ENCODE data around the gene MAGEA3.
"Not testable (repeated sequence)": the region's sequence is repeated elsewhere in the genome, so short reads cannot be mapped to it uniquely, and the experiment has no call there.

Gene MAGEA3, protein sequence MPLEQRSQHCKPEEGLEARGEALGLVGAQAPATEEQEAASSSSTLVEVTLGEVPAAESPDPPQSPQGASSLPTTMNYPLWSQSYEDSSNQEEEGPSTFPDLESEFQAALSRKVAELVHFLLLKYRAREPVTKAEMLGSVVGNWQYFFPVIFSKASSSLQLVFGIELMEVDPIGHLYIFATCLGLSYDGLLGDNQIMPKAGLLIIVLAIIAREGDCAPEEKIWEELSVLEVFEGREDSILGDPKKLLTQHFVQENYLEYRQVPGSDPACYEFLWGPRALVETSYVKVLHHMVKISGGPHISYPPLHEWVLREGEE

DNA sequence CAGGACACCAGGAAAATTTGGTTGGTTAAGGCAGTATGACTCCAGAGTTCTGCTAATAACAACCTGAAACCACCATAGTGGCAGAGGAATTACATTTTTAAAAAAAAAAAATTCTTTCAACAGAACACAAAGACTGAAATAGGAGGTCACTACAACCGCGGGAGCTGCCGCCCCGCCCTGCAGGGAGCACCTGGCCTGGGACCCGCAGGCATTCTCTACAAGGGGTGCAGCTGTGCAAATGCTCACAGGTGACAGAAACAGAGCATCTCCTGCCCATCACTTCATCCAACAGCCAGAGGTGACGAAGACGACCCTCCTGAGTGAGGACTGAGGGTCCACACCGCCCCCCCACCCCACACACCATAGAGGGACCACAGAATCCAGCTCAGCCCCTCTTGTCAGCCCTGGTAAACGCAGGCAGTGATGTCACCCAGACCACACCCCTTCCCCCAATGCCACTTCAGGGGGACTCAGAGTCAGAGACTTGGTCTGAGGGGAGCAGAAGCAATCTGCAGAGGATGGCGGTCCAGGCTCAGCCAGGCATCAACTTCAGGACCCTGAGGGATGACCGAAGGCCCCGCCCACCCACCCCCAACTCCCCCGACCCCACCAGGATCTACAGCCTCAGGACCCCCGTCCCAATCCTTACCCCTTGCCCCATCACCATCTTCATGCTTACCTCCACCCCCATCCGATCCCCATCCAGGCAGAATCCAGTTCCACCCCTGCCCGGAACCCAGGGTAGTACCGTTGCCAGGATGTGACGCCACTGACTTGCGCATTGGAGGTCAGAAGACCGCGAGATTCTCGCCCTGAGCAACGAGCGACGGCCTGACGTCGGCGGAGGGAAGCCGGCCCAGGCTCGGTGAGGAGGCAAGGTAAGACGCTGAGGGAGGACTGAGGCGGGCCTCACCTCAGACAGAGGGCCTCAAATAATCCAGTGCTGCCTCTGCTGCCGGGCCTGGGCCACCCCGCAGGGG, at the start of gene MAGEA3:
Gene MAGEA3, plus strand, starts transcription at position 843 of the 980 bp plus-strand sequence. CDS start 2,039 bp downstream, outside the sequence.
- not testable (repeated sequence) for DNase-seq (ENCODE audit: low read depth); H3K9ac ChIP-seq (ENCODE audit: low read length); H3K36me3 ChIP-seq (ENCODE audit: control insufficient read depth, insufficient read depth, low read length, severe bottlenecking); H3K9me3 ChIP-seq (ENCODE audit: control insufficient read depth, low read length); H3K27me3 ChIP-seq (replicated peaks; ENCODE audit: control insufficient read depth, insufficient read depth, low read length); H3K4me1 ChIP-seq (ENCODE audit: control insufficient read depth, insufficient read depth, low read length); H3K4me3 ChIP-seq (ENCODE audit: low read length)

DNA sequence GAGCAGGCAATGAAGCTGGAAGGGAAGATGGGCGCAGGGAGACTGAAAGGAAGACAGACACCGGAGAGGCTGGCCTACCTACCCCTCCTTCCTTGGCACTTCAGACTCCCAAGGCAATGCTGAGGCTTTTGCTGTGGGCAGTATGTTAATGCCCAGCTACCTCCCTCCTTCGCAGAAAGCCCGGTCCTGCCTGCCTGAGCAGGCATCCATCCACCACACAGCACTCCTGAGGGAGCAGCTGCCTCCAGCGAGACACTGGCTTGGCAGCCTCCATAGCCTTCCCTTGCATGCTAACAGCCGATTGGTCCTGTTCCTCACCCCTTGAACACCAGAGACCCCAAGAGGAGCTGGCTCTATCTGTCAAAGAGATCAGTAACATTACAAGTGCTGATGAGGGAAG, 46.5 kb upstream of the MAGEA3 start:
- no peak for DNase-seq (ENCODE audit: low read depth)
- no peak overlapping the region for H3K9ac ChIP-seq (ENCODE audit: low read length)
- H3K4me3 ChIP-seq (ENCODE audit: low read length): no peak overlapping the region
- peaks cover 4% of the 10 kb centered on the region for H3K9me3 ChIP-seq (ENCODE audit: control insufficient read depth, low read length)
- H3K4me1 ChIP-seq (ENCODE audit: control insufficient read depth, insufficient read depth, low read length): no peaks in the 10 kb centered on the region
- no peaks in the 10 kb centered on the region for H3K36me3 ChIP-seq (ENCODE audit: control insufficient read depth, insufficient read depth, low read length, severe bottlenecking)
- peaks cover 42% of the 10 kb centered on the region for H3K27me3 ChIP-seq (replicated peaks; ENCODE audit: control insufficient read depth, insufficient read depth, low read length)

DNA sequence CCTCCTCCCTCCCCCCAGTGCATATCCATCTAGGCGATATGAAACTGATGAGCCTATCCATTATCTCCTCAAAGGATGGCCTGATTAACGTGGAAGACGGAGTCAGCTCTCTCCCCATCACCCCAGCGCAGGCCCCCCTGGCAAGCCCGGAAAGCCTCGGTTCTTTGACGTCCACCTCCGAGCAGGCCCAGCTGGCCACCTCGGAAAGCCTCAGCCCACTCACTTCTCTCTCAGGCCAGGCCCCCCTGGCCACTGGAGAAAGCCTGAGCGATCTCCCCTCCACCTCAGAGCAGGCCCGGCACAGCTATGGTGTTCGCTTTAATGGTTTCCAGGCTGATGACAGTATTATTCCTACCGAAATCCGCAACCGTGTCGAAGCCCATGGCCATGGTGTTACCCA, 46.1 kb upstream of the MAGEA3 start:
- Histone ChIP-seq H3K36me3 (ENCODE audit: control insufficient read depth, insufficient read depth, low read length, severe bottlenecking) (no peaks in the 10 kb centered on the region), H3K9ac (ENCODE audit: low read length) (no peak overlapping the region), H3K27me3 (replicated peaks; ENCODE audit: control insufficient read depth, insufficient read depth, low read length) (peaks cover 38% of the 10 kb centered on the region), H3K4me1 (ENCODE audit: control insufficient read depth, insufficient read depth, low read length) (no peaks in the 10 kb centered on the region), H3K4me3 (ENCODE audit: low read length) (no peak overlapping the region), H3K9me3 (ENCODE audit: control insufficient read depth, low read length) (peaks cover 4% of the 10 kb centered on the region)
- no peak for DNase-seq (ENCODE audit: low read depth)

DNA sequence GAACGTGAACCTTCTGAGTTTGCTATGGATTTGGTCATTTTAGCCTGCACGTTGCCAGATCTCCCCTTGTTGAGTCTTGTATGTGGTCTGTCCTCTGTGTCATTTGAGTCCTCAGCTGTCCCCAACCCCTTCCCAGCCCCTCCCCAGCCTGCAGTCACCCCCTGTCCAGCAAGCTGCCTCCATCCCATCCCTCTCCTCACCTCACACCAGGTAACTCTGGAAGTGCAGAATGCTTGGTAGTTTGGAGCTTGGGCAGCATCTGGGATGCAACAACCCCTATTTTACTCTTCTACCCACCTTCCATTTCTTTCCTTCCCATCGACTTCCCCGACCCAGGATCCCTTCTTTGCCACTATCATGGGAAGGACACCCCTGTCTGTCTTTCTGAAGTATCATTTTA, 42.5 kb upstream of the MAGEA3 start:
- no peaks in the 10 kb centered on the region for H3K4me1 ChIP-seq (ENCODE audit: control insufficient read depth, insufficient read depth, low read length)
- no peak overlapping the region for H3K4me3 ChIP-seq (ENCODE audit: low read length)
- no peak for DNase-seq (ENCODE audit: low read depth)
- no peaks in the 10 kb centered on the region for H3K36me3 ChIP-seq (ENCODE audit: control insufficient read depth, insufficient read depth, low read length, severe bottlenecking)
- peaks cover 4% of the 10 kb centered on the region for H3K9me3 ChIP-seq (ENCODE audit: control insufficient read depth, low read length)
- no peak overlapping the region for H3K9ac ChIP-seq (ENCODE audit: low read length)
- H3K27me3 ChIP-seq (replicated peaks; ENCODE audit: control insufficient read depth, insufficient read depth, low read length): peaks cover 40% of the 10 kb centered on the region

DNA sequence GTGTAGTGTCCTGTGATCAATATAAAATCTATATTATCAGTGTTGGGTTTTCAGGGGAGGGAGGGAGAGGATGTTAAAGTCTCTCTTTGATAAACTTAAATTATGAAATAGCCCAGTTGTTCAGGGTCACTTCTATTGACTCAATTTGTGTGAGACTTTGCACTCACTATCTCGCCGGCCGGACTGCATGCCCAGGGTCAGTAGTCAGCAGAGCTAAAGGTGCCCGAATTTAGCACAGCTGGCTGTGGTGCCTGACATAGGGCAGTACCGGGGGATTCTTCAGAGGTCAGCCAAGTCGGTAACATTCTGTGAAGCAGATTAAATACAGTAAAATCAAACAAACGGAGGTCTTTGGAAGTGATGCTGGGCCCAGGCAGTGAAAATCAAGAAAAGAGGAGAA, 41.7 kb upstream of the MAGEA3 start:
- no peak for DNase-seq (ENCODE audit: low read depth)
- Histone ChIP-seq H3K4me3 (ENCODE audit: low read length) (no peak overlapping the region), H3K36me3 (ENCODE audit: control insufficient read depth, insufficient read depth, low read length, severe bottlenecking) (no peaks in the 10 kb centered on the region), H3K9me3 (ENCODE audit: control insufficient read depth, low read length) (peaks cover 4% of the 10 kb centered on the region), H3K27me3 (replicated peaks; ENCODE audit: control insufficient read depth, insufficient read depth, low read length) (peaks cover 40% of the 10 kb centered on the region), H3K9ac (ENCODE audit: low read length) (no peak overlapping the region), H3K4me1 (ENCODE audit: control insufficient read depth, insufficient read depth, low read length) (no peaks in the 10 kb centered on the region)

DNA sequence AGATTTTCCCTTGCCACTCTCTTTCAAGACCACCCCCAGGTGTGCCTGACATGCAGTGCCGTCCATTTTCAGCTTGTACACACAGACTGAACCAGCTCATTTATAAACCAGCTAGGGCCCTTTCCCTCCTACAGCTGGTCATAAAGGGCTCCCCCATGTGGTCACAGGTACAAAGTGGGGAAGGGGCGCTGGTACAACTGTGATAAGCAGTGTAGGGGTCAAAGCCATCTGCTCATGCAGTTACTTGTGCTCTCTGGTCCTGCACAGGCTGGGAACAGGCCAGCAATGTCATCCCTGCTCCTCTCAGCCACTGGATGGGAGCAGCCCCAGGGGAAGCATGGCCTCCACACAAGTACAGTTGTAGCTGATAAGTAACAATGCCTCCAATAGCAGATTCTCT, 40.3 kb upstream of the MAGEA3 start:
- Histone ChIP-seq H3K9ac (ENCODE audit: low read length) (no peak overlapping the region), H3K4me1 (ENCODE audit: control insufficient read depth, insufficient read depth, low read length) (no peaks in the 10 kb centered on the region), H3K4me3 (ENCODE audit: low read length) (no peak overlapping the region), H3K9me3 (ENCODE audit: control insufficient read depth, low read length) (peaks cover 13% of the 10 kb centered on the region), H3K36me3 (ENCODE audit: control insufficient read depth, insufficient read depth, low read length, severe bottlenecking) (no peaks in the 10 kb centered on the region), H3K27me3 (replicated peaks; ENCODE audit: control insufficient read depth, insufficient read depth, low read length) (peaks cover 40% of the 10 kb centered on the region)
- DNase-seq (ENCODE audit: low read depth): no peak

DNA sequence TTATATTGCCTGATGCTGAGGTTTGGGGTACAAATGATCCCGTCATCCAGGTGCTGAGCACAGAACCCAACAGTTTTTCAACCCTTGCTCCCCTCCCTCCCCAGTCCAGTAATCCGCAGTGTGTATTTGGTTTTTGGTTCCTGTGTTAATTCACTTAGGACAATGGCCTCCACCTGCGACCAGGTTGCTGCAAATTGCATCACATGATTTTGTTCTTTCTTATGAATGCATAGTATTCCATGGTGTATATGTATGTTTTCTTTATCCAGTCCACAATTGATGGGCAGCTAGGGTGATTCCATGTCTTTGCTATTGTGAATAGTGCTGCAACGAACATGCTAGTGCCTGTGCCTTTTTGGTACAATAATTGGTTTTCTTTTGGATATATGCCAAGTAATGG, 35.5 kb upstream of the MAGEA3 start:
- Histone ChIP-seq H3K27me3 (replicated peaks; ENCODE audit: control insufficient read depth, insufficient read depth, low read length) (peaks cover 24% of the 10 kb centered on the region), H3K4me3 (ENCODE audit: low read length) (no peak overlapping the region)

DNA sequence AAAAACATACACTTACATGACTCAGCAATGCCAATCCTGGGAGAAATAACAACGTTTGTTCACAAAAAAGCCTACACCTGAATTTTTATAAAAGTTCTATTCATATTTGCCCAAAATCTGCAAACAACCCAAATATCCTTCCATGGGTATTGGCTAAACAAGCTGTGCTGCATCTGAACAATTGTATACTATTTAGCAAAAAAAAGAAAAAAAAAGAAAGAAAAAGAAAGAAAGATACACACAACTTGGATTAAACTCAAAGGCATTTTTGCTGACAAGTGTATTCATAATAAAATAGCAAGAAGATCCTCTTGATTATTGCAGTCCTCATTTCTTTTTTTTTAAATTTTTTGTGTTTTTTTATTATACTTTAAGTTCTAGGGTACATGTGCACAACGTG, 24.5 kb upstream of the MAGEA3 start:
- Histone ChIP-seq H3K9ac (ENCODE audit: low read length) (no peak overlapping the region), H3K36me3 (ENCODE audit: control insufficient read depth, insufficient read depth, low read length, severe bottlenecking) (no peaks in the 10 kb centered on the region), H3K27me3 (replicated peaks; ENCODE audit: control insufficient read depth, insufficient read depth, low read length) (peaks cover under 1% of the 10 kb centered on the region), H3K9me3 (ENCODE audit: control insufficient read depth, low read length) (no peaks in the 10 kb centered on the region), H3K4me1 (ENCODE audit: control insufficient read depth, insufficient read depth, low read length) (no peaks in the 10 kb centered on the region), H3K4me3 (ENCODE audit: low read length) (no peak overlapping the region)
- DNase-seq (ENCODE audit: low read depth): no peak

More for the DNA sequence above, 35.5 kb upstream of the MAGEA3 start:
- H3K9ac ChIP-seq (ENCODE audit: low read length): no peak overlapping the region
- peaks cover 22% of the 10 kb centered on the region for H3K9me3 ChIP-seq (ENCODE audit: control insufficient read depth, low read length)
- DNase-seq (ENCODE audit: low read depth): no peak
- no peaks in the 10 kb centered on the region for H3K36me3 ChIP-seq (ENCODE audit: control insufficient read depth, insufficient read depth, low read length, severe bottlenecking)
- H3K4me1 ChIP-seq (ENCODE audit: control insufficient read depth, insufficient read depth, low read length): no peaks in the 10 kb centered on the region

DNA sequence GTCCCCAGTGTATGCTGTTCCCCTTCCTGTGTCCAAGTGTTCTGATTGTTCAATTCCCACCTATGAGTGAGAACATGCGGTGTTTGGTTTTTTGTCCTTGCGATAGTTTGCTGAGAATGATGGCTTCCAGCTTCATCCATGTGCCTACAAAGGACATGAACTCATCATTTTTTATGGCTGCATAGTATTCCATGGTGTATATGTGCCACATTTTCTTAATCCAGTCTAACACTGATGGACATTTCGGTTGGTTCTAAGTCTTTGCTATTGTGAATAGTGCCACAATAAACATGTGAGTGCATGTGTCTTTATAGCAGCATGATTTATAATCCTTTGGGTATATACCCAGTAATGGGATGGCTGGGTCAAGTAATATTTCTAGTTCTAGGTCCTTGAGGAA, 23.9 kb upstream of the MAGEA3 start:
- H3K4me3 ChIP-seq (ENCODE audit: low read length); H3K27me3 ChIP-seq (replicated peaks; ENCODE audit: control insufficient read depth, insufficient read depth, low read length); H3K9me3 ChIP-seq (ENCODE audit: control insufficient read depth, low read length); H3K4me1 ChIP-seq (ENCODE audit: control insufficient read depth, insufficient read depth, low read length); H3K36me3 ChIP-seq (ENCODE audit: control insufficient read depth, insufficient read depth, low read length, severe bottlenecking); DNase-seq (ENCODE audit: low read depth); H3K9ac ChIP-seq (ENCODE audit: low read length): not testable (repeated sequence)

DNA sequence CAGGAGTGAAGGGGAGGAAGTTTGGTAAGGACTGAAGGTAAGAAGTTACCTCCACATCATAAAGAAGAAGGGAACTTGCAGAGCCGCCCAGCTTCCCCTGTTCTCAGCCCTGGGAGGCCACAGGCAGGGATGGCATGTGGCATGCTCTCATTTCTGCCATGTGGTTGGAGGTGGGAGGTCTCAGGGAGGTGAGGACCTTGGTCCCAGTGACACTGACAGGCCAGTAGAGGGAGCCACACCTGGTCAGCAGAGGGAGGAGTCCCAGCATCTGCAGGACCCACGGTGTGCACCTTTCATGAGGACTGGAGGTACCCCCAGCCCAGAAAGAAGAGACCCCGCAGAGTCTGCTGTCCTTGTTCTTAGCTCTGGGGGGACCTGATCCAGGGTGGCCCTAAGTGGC, 17.6 kb upstream of the MAGEA3 start:
- H3K4me3 ChIP-seq (ENCODE audit: low read length); H3K9ac ChIP-seq (ENCODE audit: low read length); H3K27me3 ChIP-seq (replicated peaks; ENCODE audit: control insufficient read depth, insufficient read depth, low read length); H3K9me3 ChIP-seq (ENCODE audit: control insufficient read depth, low read length); H3K36me3 ChIP-seq (ENCODE audit: control insufficient read depth, insufficient read depth, low read length, severe bottlenecking); DNase-seq (ENCODE audit: low read depth); H3K4me1 ChIP-seq (ENCODE audit: control insufficient read depth, insufficient read depth, low read length): not testable (repeated sequence)

DNA sequence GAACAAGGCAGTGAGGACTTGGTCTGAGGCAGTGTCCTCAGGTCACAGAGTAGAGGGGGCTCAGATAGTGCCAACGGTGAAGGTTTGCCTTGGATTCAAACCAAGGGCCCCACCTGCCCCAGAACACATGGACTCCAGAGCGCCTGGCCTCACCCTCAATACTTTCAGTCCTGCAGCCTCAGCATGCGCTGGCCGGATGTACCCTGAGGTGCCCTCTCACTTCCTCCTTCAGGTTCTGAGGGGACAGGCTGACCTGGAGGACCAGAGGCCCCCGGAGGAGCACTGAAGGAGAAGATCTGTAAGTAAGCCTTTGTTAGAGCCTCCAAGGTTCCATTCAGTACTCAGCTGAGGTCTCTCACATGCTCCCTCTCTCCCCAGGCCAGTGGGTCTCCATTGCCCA, 1.8 kb downstream of the MAGEA3 start:
- not testable (repeated sequence) for H3K9me3 ChIP-seq (ENCODE audit: control insufficient read depth, low read length); H3K9ac ChIP-seq (ENCODE audit: low read length); H3K4me3 ChIP-seq (ENCODE audit: low read length); H3K36me3 ChIP-seq (ENCODE audit: control insufficient read depth, insufficient read depth, low read length, severe bottlenecking); DNase-seq (ENCODE audit: low read depth); H3K27me3 ChIP-seq (replicated peaks; ENCODE audit: control insufficient read depth, insufficient read depth, low read length); H3K4me1 ChIP-seq (ENCODE audit: control insufficient read depth, insufficient read depth, low read length)
